HG02642 (cell line): ENCODE measurements around the gene MYL2.

Experiments
- ATAC-seq: cut with Tn5 transposase; IDR thresholded peaks from one replicate; pipeline ENCODE4 v1.9.1; 2021; ENCODE audit warnings: mild to moderate bottlenecking; ENCODE audit not compliant: unreplicated experiment, poor library complexity

The MYL2 gene

GRCh38 chr12:110930348-110931314 lies 10.3 kb upstream of the MYL2 start:
- no peak for ATAC-seq

DNA sequence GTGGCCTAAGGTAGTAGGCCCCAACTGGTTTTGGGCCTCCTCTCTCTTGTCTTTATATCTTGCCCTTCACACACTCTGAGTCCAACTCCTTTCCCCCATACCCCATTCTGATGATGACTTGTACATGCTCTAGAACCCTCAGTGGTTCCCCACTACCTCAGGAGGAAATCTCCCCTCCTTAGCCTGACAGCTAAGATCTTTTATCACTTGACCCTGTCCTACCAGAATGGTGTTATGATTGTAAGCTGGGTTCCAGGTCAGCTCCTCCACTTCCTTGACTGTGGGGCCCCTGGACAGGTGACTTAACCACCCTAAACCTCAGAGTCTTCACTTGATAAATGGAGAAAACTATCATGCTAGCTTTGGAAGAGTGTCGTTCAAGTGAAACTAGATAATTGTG lies 9.4 kb upstream of the MYL2 start:
- no peak for ATAC-seq

DNA sequence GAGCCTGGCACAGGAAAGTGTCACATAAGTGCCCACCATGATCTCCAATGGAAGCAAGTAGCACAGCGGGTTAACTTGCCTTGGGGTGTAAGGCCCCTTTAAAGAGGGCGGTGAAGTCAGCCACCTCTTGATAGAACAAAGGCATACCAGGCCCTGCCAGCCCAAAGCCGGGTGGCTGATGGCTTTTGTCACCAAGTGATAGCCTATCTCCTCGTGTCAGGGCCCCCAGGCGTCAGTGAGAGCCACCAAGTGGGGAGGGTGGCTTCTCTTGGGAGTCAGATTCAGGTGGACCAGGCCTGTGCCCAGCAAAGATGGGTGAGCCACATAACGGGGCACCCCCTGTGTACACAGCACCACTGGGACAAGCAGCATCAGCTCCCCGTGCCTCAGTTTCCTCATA lies 8.3 kb upstream of the MYL2 start:
- no peak for ATAC-seq

DNA sequence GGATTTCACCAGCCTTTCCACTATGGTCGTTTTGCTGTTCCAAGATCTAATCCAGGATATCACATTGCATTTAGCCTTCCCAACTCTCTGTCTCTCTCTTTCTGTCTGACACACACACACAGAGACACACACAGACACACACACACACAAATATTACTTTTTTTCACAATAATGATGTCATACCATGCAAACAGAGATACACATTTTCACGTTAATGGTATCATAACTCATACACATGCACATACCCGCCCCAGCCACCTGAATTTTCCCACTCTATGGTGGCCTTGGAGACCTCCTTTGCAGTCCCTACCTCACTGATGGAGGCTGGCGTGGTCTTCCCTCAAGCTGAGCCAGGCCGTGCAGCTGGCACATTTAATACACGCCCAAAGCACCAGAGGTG lies 7.2 kb upstream of the MYL2 start:
- ATAC-seq: no peak

GRCh38 chr12:110923692-110924334 lies 3.4 kb upstream of the MYL2 start:
- no peak for ATAC-seq

DNA sequence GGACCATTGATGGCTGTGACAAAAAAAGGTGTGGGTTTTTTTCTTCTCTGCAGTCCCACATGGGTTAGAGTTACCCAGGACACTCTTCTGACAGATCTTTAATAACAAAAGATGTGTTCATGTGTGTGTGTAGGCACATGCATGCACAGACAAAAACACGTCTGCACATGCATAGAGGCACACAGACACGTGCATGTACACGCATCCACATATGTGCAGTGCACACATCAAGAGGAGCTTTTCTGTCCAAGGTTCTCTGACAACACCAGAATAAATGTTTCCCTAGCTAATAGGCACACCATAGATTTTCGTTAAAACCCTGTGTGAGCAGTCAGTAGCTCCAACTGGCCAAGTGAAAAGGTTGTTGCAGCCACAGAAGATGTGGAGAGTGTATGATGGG lies 2.8 kb upstream of the MYL2 start:
- no peak for ATAC-seq

GRCh38 chr12:110922652-110923051 lies 2.3 kb upstream of the MYL2 start:
- no peak for ATAC-seq

DNA sequence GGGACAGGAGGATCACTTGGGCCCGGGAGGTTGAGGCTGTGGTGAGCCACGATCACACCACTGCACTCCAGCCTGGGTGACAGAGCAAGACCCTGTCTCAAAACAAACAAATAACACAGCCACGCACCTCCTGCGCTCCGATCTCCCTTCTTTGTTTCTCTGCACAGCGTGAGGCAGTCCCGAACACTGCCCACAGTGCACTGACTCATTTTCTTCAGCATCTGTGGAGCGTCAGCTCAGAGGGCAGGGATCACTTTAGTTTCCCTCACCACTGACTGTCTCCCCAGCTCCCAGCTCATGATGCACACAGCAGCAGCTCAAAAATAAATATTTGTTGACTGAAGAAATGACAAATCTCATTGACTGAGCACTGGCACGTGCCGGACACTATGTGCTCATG lies 883 bp upstream of the MYL2 start:
- no peak for ATAC-seq

- no peak for ATAC-seq
Observed at GRCh38 chr12:110919720-110920119, 659 bp downstream of the MYL2 start.

- no peak for ATAC-seq
Observed at GRCh38 chr12:110917961-110918360, 2.4 kb downstream of the MYL2 start.

DNA sequence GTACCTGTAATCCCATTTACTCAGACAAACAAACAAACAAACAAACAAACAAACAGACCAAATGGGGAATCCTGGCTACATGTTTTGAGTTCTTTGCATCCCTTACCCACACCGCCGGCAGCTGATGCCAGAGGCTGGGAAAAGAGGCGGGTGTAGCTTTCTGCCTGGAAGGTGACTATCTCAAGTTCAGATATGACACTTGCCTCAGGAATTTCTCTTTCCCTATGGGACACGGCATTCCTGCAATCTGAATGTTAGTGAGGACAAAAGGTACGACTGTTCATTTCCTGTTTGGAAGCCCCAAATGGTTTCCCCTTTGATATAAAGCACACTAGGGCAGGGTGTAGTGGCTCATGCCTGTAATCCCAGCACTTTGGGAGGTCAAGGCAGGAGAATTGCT lies 2.9 kb downstream of the MYL2 start:
- no peak for ATAC-seq

DNA sequence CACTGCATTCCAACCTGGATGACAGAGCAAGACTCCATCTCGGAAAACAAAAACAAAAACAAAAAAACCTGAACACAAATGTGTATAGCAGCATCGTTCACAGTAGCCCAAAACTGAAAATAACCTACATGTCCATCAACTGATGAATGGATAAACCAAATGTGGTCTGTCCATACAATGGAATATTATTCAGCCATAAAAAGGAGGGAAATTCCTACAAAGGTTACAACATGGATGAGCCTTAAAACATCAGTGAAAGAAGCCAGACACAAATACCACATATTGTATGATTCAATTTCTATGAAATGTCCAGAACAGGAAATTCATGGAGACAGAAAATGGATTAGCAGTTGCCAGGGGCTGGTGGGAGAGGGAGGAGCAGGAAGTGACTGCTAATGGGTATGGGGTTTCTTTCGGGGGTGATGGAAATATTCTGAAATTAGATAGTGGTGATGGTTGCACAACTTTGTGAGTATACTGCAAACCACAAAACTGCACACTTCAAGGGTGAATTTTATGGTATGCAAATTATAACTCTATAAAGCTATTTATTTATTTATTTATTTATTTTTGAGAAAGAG lies 4.0 kb downstream of the MYL2 start:
- ATAC-seq: no peak

- peak; percentile 97 for ATAC-seq
Observed at GRCh38 chr12:110913119-110914056, 7.0 kb downstream of the MYL2 start.

DNA sequence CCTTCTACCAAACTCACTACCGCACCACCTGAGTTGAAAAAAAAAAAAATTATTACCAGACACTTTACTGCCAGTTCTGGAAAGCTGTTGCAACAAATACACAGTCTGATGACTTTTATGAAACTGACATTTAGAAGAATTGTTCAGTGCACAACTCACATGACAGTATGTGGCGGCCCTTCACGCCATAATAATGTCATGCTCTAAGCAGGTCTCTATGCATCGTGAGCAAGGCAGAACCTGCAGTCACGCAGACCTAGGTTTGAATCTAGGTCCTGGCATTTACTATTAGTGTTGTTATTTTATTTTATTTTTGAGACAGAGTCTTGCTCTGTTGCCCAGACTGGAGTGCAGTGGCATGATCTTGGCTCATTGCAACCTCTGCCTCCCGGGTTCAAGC lies 8.1 kb downstream of the MYL2 start:
- no peak for ATAC-seq

DNA sequence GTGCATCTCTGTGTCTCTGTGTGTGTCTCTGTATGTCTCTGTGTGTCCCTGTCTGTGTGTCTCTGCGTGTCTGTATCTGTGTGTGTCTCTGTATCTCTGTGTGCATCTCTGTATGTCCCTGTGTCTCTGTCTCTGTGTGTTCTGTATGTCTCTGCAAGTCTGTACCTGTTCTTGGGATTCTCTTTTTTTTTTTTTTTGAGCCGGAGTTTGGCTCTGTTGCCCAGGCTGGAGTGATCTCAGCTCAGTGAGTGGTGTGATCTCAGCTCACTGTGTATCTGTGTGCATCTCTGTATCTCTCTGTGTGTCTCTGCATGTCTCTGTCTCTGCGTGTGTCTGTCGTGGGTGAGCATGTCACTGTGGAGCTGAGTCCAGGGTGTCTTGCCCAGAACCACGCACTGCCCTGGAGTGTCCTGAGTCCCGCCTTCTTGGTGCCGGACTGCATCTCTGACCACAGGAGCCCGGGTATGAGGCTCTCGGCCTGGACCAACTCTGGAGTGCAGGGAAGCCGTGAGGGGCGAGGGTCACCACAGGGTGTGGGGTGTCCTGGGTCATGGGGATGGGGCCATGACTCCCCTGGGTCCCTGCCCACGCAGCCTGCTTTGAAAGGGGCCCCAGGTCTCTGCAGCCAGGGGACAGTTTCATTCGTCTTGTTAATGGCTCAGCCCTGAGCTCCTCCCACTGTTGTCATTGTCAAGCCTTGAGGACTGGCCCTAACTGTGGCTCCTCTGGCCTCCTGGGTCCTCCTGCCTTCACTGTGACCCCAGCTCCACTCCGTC lies 11.8 kb downstream of the MYL2 start:
- ATAC-seq: no peak

- ATAC-seq: no peak
Observed at GRCh38 chr12:110907583-110907982, 12.8 kb downstream of the MYL2 start.

DNA sequence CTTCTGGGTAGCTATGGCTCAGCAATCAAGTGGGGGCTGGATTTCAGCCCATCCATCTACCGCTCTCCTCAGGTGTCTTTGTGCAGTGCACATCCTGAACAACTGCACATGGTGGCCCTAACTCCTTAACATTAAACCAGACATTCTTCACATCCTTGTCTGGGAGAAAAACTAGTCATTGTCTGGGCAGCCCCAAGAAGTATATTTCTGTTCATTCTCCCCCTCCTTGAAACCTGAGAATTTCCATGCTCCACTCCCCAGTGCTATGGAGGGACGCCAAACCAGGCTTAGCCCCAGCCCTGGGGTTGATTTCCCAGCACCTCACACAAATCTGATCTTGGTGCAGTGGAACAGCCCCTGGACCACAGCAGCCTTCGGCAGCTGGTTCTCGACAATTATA lies 13.4 kb downstream of the MYL2 start:
- no peak for ATAC-seq

DNA sequence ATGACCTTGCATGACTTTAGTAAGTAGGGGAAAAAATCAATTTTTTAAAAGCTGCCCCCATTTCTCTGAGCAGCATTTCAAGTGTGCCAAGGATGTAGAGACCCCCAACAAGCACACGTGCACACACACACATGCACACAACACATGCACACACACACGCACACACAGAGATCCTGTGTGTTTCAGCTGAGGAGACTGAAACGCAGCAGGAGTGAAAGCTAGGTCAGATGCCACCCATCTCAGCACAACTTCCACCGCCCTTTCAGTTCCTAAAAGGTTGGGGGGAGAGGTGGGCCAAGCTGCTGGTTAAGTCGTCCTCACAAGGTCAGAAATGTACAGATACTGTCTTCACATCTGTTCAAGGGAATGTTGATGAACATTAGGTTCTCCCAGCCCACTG lies 13.9 kb downstream of the MYL2 start:
- ATAC-seq: no peak

GRCh38 chr12:110906083-110906482 lies 14.3 kb downstream of the MYL2 start:
- no peak for ATAC-seq

DNA sequence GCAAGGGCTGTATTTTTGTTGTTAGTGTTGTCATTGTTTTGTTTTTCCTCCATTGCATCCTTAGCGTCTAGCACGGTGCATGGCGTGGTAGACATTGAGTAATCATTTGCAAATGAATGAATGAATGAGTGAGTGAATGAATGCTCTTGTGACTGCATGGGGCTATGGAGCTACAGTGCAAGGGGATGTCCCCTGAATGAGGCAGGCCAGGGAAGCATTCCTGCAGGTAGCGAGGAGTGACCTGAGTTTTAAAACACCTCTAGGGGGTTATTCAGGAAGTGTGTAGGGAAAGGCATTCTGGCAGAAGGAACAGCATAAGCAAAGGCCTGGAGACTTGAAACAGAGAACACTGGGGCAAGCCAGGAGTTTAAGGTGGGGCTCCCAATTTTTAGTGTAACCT lies 16.9 kb downstream of the MYL2 start:
- ATAC-seq: no peak
